Ovary (tissue), 9 donors: ENCODE measurements around the gene IFNG-AS1. TPM values are rescaled to one million over a fixed set of nuclear protein-coding genes. Genes with fewer than 3 reads are reported as not detected.

ENCODE experiments used
- DNase-seq, 5 donors: peaks; one replicate each; pipeline ENCODE4 v3.0.0-alpha.2; 2019 to 2020
- H3K27ac ChIP-seq, 2 donors: fragments of 200-600 bp; one replicate each; pipeline versions ENCODE4 v1.5.1 to v1.8.0; 2019 to 2022
- H3K27me3 ChIP-seq: fragments of 200-600 bp; one replicate; pipeline ENCODE4 v1.8.0; 2022
- H3K36me3 ChIP-seq: fragments of 200-600 bp; sonication (generic); one replicate; pipeline ENCODE4 v1.5.1; 2019
- H3K4me1 ChIP-seq: one replicate; pipeline ENCODE4 v1.8.1; 2013; ENCODE audit warnings: mild to moderate bottlenecking, moderate library complexity; ENCODE audit not compliant: insufficient read depth
- H3K4me3 ChIP-seq: fragments of 200-600 bp; sonication (generic); one replicate; pipeline ENCODE4 v1.5.1; 2017
- H3K9me3 ChIP-seq, 2 donors: fragments of 200-600 bp in 1 of 2; sonication (generic) in 1 of 2; one replicate each; pipeline versions ENCODE4 v1.5.1 to v1.8.1; 2013 to 2019; ENCODE audit warnings: mild to moderate bottlenecking in 1 of 2, moderate library complexity in 1 of 2
- EP300 ChIP-seq: sonication (generic); formaldehyde crosslinking; IDR thresholded peaks from one replicate; pipeline ENCODE4 v1.6.1; 2017; ENCODE audit warnings: antibody characterized with exemption
- POLR2A ChIP-seq: fragments of 450-650 bp; IDR thresholded peaks from one replicate; pipeline ENCODE4 v1.6.1; 2017; ENCODE audit warnings: antibody characterized with exemption, mild to moderate bottlenecking, moderate library complexity
- WGBS, 3 donors: extraction: QIAGEN DNeasy Blood & Tissue Kit in 1 of 3; methylation state at CpG; one replicate each; pipeline versions ENCODE4 v1.1.5 to v1.1.7; 2013 to 2017; 5-methylcytosine and 5-hydroxymethylcytosine counted together
- intact Hi-C, 4 donors: fragments of 100-400 bp; cut with DNase I; formaldehyde crosslinking; loops; one replicate each; pipeline versions ENCODE4 v1.11.0 to v1.15.1; 2022 to 2023
- polyA plus RNA-seq, 2 donors: library from polyadenylated mRNA; stranded (reverse); fragments of 200-250 nt in 1 of 2; fragments of 350-450 nt in 1 of 2; fragmentation: Illumina TruSeq in 1 of 2; extraction: RNeasy Lipid Tissue Mini Kit (QIAGEN cat#74804) in 1 of 2; gene quantifications; one replicate each; pipeline ENCODE4 v1.2.3, GENCODE V29; 2013 to 2014
- total RNA-seq, 7 donors: library from RNA; depleted of rRNA in 2 of 7; stranded (reverse); fragments of >200 nt in 2 of 7; fragmentation: NEBNext Ultra II Directional in 3 of 7; extraction: Animal tissue kit (Norgen Biotek cat#: 25700) in 3 of 7; gene quantifications; one replicate each; pipeline versions ENCODE4 v1.1.0 to v1.2.4, GENCODE V29; 2016 to 2023
- TF ChIP-seq, protein P1 (sequence below), 3 donors: fragments of 450-650 bp in 2 of 3; fragments of 200-600 bp in 1 of 3; IDR thresholded peaks; one replicate each; pipeline versions ENCODE4 v1.5.1 to v1.8.0; 2016 to 2022; ENCODE audit warnings: antibody characterized with exemption in 3 of 3, mild to moderate bottlenecking in 1 of 3
- donor health status: DM: no; HTN: no; CAD: no; lungs with moderate emphysema.
- donor health status: DM: no; HTN: no; CAD: no.
- donor health status: Bipolar disorder and iron deficiency.
- donor health status: DM: yes; HTN: yes; CAD: no.
- donor health status: DM: no; HTN: no; CAD: no.
- donor health status: DM: yes; HTN: yes; CAD: no.

IFNG-AS1 gene
- total and polyA plus RNA-seq, 9 donors, result not detected

DNA sequence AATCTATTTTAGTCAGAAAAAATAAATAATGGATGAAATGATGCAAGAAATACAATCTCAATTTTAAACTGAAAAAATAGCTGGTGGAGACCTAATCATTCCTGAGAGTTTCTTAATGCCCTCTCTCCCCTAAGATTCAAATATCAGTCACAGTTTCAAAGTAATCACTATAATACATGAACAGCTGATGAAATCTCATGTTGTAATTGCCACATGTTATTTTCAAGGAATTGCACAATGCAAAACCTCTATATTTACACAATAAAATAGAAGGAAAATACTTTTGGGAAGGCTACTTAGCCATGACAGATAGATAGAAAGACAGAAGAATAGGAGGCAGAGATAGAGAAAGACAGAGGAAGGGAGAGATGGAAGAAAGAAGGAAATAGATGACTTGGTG lies 18.2 kb downstream of the IFNG-AS1 start:
- Histone ChIP-seq H3K27me3 (no peaks in the 10 kb centered on the region), H3K4me1 (no peaks in the 10 kb centered on the region), H3K36me3 (no peaks in the 10 kb centered on the region), H3K9me3 (no peaks in the 10 kb centered on the region), H3K27ac (no peak overlapping the region), H3K4me3 (no peak overlapping the region)
- intact Hi-C loops, result no loop called here
- no peak for DNase-seq
- TF ChIP-seq, protein P1, sequence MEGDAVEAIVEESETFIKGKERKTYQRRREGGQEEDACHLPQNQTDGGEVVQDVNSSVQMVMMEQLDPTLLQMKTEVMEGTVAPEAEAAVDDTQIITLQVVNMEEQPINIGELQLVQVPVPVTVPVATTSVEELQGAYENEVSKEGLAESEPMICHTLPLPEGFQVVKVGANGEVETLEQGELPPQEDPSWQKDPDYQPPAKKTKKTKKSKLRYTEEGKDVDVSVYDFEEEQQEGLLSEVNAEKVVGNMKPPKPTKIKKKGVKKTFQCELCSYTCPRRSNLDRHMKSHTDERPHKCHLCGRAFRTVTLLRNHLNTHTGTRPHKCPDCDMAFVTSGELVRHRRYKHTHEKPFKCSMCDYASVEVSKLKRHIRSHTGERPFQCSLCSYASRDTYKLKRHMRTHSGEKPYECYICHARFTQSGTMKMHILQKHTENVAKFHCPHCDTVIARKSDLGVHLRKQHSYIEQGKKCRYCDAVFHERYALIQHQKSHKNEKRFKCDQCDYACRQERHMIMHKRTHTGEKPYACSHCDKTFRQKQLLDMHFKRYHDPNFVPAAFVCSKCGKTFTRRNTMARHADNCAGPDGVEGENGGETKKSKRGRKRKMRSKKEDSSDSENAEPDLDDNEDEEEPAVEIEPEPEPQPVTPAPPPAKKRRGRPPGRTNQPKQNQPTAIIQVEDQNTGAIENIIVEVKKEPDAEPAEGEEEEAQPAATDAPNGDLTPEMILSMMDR (IDR thresholded peaks at IDR 0.05), result no peak
- TF ChIP-seq POLR2A (no peak), EP300 (no peak)

DNA sequence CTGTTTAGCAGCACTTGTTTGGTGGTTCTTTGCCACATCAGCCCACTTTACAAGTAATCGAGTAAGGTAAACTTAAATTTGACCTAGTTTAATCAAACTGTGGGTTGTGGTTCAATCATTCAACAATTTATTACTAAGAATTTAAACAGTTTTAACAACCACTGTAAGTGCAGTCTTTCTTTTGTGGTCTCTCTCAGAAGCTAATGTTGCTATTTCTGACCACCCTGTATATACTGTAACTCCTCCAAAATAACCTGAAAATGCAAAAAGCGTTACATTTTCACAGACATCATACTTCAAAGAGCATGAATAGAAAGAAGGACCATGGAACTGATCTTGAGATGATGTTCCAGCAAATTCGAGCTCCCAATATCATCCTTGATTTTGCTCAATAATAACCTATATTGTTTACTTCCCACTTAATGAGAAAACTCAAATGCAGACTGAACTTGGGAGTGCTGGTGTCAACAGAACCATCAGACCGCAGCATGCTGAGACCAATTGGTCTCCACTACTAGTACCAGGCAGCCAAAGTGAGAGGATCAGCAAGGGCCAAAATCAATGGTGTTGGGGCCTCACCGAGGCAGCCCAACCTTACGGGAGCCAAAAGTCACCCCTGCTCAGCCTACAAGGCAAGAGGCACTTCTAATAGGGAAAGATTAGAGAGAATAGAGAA lies 22.1 kb downstream of the IFNG-AS1 start:
- Histone ChIP-seq H3K27me3 (no peaks in the 10 kb centered on the region), H3K9me3 (no peaks in the 10 kb centered on the region), H3K36me3 (no peaks in the 10 kb centered on the region), H3K4me1 (no peaks in the 10 kb centered on the region), H3K27ac (no peak overlapping the region), H3K4me3 (no peak overlapping the region)
- 69 to 75% (median 71%) methylated on average over 6 of the region's 6 CpGs for WGBS, 3 donors
- DNase-seq, result no peak
- intact Hi-C loops, result no loop called here
- TF ChIP-seq, protein P1 (IDR thresholded peaks at IDR 0.05), result no peak
- TF ChIP-seq POLR2A (no peak), EP300 (no peak)

DNA sequence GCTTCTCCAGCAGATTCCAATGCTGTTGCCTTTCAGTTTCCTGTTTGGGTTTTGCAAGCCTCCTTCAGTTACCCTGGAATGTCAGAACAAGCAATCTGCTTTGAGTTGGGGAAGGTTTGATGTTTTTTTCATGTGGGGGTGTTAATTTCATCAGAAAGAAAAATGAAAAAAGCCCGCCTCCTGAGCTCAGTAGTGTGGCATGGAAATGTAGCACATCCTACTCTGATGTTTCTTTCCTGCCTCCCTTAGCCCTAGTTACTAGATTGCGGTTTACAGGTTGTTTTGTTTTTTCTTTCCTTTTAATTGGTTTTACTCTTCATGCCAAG lies 22.6 kb downstream of the IFNG-AS1 start:
- intact Hi-C loops, result no loop called here
- no peaks in the 10 kb centered on the region for H3K27me3 ChIP-seq
- no peak for TF ChIP-seq POLR2A
- TF ChIP-seq, protein P1 (IDR thresholded peaks at IDR 0.05), result no peak
- no peak for TF ChIP-seq EP300

DNA sequence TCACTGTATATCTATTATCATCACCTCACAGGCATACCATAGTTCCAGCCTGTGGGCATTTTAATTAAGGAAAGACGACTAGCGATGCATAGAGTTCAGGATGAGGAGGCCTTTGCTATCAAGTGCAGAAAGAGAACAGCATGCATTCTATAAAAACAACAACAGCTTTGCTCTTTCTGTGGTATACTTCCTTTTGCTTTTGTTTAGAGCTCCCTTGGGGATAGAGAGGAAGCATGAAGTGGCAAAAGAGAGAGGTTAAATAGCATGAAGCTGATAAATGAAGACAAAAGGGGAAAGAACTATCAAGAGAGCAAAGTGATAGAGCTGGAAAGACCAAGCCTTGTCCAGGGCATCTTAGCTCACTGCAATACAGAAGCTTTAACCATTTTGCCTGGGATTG lies 23.5 kb downstream of the IFNG-AS1 start:
- 74 to 82% (median 74%) methylated on average over 2 of the region's 2 CpGs for WGBS, 3 donors
- no peak overlapping the region for H3K4me3 ChIP-seq

More for the DNA sequence above, 22.6 kb downstream of the IFNG-AS1 start:
- H3K4me1 ChIP-seq, result no peaks in the 10 kb centered on the region
- H3K27ac ChIP-seq, result no peak overlapping the region
- H3K4me3 ChIP-seq, result no peak overlapping the region
- DNase-seq, result no peak
- H3K9me3 ChIP-seq, result no peaks in the 10 kb centered on the region
- 27 to 51% (median 35%) methylated on average over 2 of the region's 2 CpGs for WGBS, 3 donors
- H3K36me3 ChIP-seq, result no peaks in the 10 kb centered on the region

More for the DNA sequence above, 23.5 kb downstream of the IFNG-AS1 start:
- TF ChIP-seq POLR2A (no peak), EP300 (no peak)
- TF ChIP-seq, protein P1 (IDR thresholded peaks at IDR 0.05), result no peak
- H3K27ac ChIP-seq, result no peak overlapping the region
- intact Hi-C loops, result no loop called here
- no peak for DNase-seq
- no peaks in the 10 kb centered on the region for H3K36me3 ChIP-seq
- H3K9me3 ChIP-seq, result no peaks in the 10 kb centered on the region
- H3K4me1 ChIP-seq, result no peaks in the 10 kb centered on the region
- H3K27me3 ChIP-seq, result no peaks in the 10 kb centered on the region
